Measurements from ENCODE around the gene SLC35F6.
"Not testable (repeated sequence)": the region's sequence is repeated elsewhere in the genome, so short reads cannot be mapped to it uniquely, and the experiment has no call there.

The SLC35F6 gene

DNA sequence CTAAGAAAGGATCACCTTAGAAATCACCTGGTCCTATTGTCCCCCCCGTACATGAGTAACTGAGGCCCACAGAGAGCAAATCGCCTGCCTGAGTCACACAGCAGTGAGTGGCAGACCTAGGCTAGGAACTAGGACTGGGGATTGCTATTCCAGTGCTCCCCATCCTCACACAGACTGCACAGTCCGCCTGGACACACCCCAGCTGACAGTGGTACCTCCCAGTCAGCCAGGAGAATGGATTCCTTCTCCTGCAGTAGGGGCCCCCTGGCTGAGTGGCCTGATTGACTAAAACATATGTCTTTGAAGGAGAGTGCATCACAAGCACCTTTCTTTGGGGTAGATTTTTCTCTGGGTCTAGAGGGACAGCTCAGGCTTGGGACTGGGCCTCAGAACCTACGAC, 32.4 kb upstream of the SLC35F6 start:
- no peak for DNase-seq

DNA sequence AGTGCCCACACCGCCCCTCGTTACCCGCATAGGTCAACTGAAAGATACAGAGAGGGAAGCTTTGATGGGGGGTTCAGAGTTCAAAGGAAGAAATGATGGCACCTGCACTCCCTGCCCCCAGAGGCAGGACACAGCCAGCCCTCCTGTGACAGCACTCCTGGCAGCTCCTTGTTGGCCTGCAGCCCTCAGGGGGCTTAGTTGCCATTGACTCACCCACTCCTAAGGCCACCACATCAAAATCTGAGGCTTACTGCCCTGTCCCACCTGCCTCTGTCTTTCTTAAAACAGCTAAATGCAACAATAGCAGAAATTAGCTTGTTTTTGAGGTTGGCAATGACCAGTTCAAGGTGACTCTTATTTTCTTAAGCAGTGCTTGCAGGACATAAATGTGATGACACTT, 31.6 kb upstream of the SLC35F6 start:
- no peak for DNase-seq

GRCh38 chr2:26733413-26733812, 30.7 kb upstream of the SLC35F6 start:
- DNase-seq: no peak

- no peak for DNase-seq
Observed at GRCh38 chr2:26735097-26735496, 29.0 kb upstream of the SLC35F6 start.

GRCh38 chr2:26735883-26736588, 28.0 kb upstream of the SLC35F6 start:
- DNase-seq: no peak

- DNase-seq: no peak
Observed at GRCh38 chr2:26737221-26737620, 26.9 kb upstream of the SLC35F6 start.

DNA sequence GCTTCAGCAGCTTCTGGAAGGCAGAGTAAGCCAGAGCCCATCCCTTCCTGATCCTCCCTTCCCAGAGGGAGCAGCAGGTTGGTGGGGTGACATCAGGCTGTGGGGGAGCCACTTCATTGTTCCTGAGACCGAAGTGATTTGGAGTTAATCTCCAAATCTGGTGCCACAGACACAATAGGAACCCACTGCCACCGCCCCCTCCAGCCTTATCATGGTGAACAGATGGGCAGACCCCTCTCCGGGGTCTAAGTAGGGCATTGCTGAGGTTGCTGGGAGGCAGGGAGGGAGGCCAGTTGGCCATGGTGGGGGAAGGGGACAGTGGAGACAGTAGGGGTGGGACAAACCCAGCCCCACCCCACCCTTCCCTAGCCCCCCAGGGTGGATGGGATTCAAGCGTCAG, 25.6 kb upstream of the SLC35F6 start:
- no peak for DNase-seq

DNA sequence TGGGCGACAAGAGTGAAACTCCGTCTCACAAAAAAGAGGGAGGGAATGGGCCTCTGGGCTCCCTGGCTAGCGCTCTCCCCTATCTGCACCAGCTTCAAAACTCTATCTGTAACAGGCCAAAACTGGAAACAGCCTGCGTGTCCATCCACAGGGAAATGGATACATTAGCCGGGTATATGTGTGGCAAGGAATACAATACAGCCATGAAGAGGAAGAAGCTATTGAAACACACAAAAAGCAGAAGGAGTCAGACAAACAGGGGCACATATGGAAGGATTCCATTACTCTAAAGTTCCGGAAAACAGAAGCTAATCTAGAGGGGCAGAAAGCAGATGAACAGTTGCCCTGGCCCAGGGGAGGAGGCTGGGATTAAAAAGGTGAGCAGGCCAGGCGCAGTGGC, 24.6 kb upstream of the SLC35F6 start:
- DNase-seq: no peak

- DNase-seq: no peak
Observed at GRCh38 chr2:26740346-26740745, 23.7 kb upstream of the SLC35F6 start.

GRCh38 chr2:26740890-26741302, 23.2 kb upstream of the SLC35F6 start:
- no peak for DNase-seq

GRCh38 chr2:26742048-26742770, 21.9 kb upstream of the SLC35F6 start:
- no peak for DNase-seq

- DNase-seq: no peak
Observed at GRCh38 chr2:26743852-26744251, 20.2 kb upstream of the SLC35F6 start.

DNA sequence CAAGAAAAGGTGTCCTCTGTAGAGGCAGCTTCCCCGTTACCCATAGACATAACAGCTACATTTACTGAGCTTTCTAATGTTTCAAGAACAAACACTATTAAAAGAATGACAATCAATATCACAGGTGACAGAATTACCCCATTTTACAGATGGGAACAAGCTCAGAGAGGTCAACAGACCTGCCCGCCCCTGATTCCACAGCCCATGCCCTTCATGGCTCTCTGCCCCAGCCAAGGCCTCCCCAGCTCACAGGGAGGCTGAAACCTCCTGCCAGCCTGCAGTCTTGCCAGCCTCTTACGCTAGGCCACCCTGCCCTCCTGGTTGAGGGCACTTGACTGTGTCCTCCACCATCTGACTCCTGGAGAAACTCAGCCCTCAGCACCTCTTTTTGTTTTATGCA, 19.1 kb upstream of the SLC35F6 start:
- no peak for DNase-seq

- peak; percentile 59 for DNase-seq
Observed at GRCh38 chr2:26745609-26746327, 18.3 kb upstream of the SLC35F6 start.

GRCh38 chr2:26746934-26747333, 17.1 kb upstream of the SLC35F6 start:
- DNase-seq: no peak

DNA sequence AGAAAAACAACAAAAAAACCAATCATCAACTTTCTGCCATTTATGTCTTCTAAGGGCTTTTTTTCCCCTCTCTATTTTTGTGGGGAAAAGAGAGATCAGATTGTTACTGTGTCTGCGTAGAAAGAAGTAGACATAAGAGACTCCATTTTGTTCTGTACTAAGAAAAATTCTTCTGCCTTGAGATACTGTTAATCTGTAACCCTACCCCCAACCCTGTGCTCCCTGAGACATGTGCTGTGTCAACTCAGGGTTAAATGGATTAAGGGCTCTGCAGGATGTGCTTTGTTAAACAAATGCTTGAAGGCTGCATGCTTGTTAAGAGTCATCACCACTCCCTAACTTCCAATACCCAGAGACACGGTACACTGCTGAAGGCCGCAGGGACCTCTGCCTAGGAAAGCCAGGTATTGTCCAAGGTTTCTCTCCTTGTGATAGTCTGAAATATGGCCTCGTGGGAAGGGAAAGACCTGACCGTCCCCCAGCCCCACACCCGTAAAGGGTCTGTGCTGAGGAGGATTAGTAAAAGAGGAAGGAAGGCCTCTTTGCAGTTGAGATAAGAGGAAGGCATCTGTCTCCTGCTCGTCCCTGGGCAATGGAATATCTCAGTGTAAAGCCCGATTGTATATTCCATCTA, 14.2 kb upstream of the SLC35F6 start:
- DNase-seq: not testable (repeated sequence)

DNA sequence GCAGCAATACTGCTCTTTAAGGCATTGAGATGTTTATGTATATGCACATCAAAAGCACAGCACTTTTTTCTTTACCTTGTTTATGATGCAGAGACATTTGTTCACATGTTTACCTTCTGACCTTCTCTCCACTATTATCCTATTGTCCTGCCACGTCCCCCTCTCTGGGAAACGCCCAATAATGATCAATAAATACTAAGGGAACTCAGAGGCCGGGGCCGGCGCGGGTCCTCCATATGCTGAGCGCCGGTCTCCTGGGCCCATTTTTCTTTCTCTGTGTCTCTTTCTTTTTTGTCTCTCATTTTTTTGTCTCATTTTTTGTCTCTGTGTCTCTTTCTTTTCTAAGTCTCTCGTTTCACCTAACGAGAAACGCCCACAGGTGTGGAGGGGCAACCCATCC, 13.6 kb upstream of the SLC35F6 start:
- not testable (repeated sequence) for DNase-seq

DNA sequence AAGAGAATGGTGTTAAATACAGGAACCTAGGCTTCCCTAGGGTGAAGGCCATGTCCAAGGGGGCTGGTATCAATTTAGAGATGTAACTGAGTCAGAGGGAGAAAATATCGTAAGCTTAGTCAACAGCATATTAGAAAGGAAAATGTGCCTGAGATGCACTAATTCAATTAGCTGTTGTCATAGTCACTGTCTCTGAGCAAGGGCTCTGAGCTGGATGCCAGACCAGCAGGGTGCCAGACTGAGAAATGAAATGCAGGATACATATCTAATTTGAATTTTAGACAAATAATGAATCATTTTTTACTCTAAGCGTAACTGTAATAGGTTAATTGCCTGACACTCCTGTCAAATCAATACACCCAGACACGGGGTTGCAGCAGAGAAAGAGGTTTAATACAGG, 11.4 kb upstream of the SLC35F6 start:
- no peak for DNase-seq

GRCh38 chr2:26754539-26754938, 9.5 kb upstream of the SLC35F6 start:
- no peak for DNase-seq

DNA sequence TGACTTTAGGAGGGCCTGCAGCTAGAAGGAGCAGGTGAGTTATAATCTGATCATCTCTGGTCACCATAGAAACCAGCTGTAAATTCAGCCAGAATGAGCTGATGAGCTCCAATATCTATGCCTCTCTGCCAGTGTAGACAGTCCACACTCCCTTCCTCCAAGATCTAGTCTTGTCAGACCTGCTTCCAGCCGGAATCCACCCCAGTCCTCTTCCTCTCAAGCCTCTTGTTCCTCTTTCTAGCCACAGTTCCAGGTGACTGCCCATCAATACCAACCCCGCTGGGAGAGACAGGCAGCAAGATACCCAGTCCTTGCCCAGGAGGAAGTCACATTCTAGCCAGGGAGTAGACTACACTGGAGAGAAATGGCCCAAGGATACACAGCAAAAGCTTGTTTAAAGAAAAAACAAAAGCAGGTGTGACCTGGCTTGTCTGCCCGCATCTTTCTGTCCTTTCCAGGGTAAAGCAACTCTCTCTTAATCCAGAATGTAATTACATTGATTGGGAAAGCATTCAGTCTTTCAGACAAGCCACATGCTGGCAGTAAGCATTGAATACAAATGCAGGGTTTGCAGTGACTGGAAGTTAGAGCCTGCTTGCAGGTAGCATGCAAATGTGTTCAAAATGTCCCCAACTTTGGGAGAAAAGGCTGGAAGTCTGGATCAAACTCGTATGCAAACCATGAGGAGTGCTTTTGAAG, 9.0 kb upstream of the SLC35F6 start:
- no peak for DNase-seq

- no peak for DNase-seq
Observed at GRCh38 chr2:26756337-26756736, 7.7 kb upstream of the SLC35F6 start.

DNA sequence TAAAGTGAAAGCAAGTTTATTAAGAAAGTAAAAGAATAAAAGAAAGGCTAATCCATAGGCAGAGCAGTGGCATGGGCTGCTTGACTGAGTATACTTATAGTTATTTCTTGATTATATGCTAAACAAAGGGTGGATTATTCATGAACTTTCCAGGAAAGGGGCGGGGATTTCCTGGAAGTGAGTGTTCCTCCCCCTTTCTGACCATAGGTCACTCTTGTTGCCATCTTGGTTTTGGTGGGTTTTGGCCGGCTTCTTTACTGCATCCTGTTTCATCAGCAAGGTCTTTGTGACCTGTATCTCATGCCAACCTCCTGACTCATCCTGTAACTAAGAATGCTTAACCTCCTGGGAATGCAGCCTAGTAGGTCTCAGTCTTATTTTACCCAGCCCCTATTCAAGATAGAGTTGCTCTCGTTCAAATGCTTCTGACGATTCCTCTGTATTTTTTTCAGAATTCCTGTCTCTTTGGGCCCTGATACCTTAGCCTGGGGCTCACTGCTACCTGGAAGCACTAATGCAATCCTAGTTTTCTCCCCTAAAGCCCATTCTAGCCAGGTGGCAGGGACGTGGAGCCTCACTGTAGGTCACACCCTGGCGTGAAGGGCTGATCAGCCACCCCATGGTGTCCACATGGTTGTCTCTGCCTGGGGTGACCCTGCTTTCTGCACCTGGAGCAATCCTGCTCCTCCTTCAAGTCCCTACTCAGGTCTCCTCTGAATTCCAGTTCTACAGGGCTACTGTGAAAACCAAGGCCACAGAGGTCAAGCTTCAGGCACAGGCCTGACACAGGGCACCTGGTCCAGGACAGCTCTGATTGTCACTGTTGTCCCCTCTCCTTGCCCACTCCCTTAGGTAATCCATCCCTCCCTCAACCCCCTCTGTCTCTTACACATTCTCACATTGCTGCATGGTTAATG, 6.0 kb upstream of the SLC35F6 start:
- DNase-seq: no peak
